ENCODE data around the gene ECT2L.

DNA sequence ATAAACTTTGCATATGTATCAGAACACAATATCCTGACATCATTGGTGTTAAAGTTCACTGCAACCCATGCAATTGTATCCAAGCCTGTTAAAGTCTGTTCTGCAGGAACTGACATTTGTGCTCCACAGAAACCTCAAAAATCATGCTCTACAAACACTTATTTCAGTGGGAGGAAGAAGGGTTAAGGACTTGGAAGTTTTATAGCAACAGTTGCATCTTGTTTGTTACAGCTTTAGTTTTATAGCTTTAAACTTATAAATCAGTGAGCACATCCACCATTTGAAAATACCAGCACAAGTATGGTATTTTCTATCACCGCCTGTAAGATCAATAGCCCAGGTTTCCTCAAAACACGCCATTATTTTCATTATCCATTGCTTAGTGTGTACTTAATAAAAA is 884 bp downstream of the ECT2L start:
- no peak for TF ChIP-seq POLR2AphosphoS5 (IDR thresholded peaks at IDR 0.05; ENCODE audit: borderline replicate concordance, low read depth, low read length)
- no peak for TF ChIP-seq EZH2 (IDR thresholded peaks at IDR 0.05)
